HepG2 (cell line): ENCODE data around the gene DALRD3. TPM values are rescaled to one million over a fixed set of nuclear protein-coding genes. Genes with fewer than 3 reads are reported as not detected.

ENCODE experiments used
- AHR ChIP-seq: IDR thresholded peaks from 2 replicates; pipeline ENCODE4 v1.6.1; 2018; ENCODE audit warnings: missing genetic modification reagents, missing compliant biosample characterization
- CENPX ChIP-seq: sonication (generic); formaldehyde crosslinking; IDR thresholded peaks from 2 replicates; pipeline ENCODE4 v1.9.0; 2021; ENCODE audit warnings: mild to moderate bottlenecking, missing genetic modification reagents, moderate library complexity
- NFIB ChIP-seq: sonication (generic); formaldehyde crosslinking; IDR thresholded peaks from 2 replicates; pipeline ENCODE4 v1.9.0; 2021; ENCODE audit warnings: missing genetic modification reagents, mild to moderate bottlenecking, borderline replicate concordance
- RELA ChIP-seq: sonication (generic); formaldehyde crosslinking; IDR thresholded peaks from 2 replicates; pipeline ENCODE4 v1.4.0; 2020; ENCODE audit warnings: missing genetic modification reagents
- SIX4 ChIP-seq: sonication (generic); formaldehyde crosslinking; IDR thresholded peaks from 2 replicates; pipeline ENCODE4 v1.4.0; 2020; ENCODE audit warnings: missing genetic modification reagents
- SP2 ChIP-seq: sonication (generic); formaldehyde crosslinking; IDR thresholded peaks from 2 replicates; pipeline ENCODE4 v1.5.1; 2020; ENCODE audit warnings: mild to moderate bottlenecking, missing genetic modification reagents
- SRSF4 ChIP-seq: fragments of 200-400 bp; formaldehyde crosslinking; IDR thresholded peaks from one replicate; pipeline ENCODE4 v1.6.1; 2018; ENCODE audit warnings: mild to moderate bottlenecking, low read depth, low read length, moderate library complexity; ENCODE audit not compliant: poor library complexity, severe bottlenecking
- TEAD3 ChIP-seq: optimal IDR thresholded peaks from 2 replicates; pipeline ENCODE3; 2016; ENCODE audit warnings: borderline replicate concordance
- ZMAT3 ChIP-seq: sonication (generic); formaldehyde crosslinking; conservative IDR thresholded peaks from 2 replicates; pipeline ENCODE4 v1.7.0; 2021; ENCODE audit warnings: missing genetic modification reagents
- ZNF75D ChIP-seq: sonication (generic); formaldehyde crosslinking; IDR thresholded peaks from 2 replicates; pipeline ENCODE4 v1.8.1; 2023; ENCODE audit warnings: missing genetic modification reagents, mild to moderate bottlenecking, borderline replicate concordance
- polyA plus RNA-seq, 8 experiments: library from polyadenylated mRNA; depleted of rRNA in 3 of 8; stranded (reverse) in 7 of 8; unstranded in 1 of 8; fragments of >200 nt; fragmentation: Illumina TruSeq in 4 of 8; extraction: Trizol in 4 of 8; gene quantifications; 2 replicates each; pipeline versions ENCODE4 v1.2.1 to v1.2.3, GENCODE V29; 2011 to 2016; ENCODE audit warnings: low read depth in 4 of 8, missing spikeins in 1 of 8, mixed read lengths in 1 of 8; ENCODE audit not compliant: insufficient read depth in 1 of 8
- total RNA-seq, 5 experiments: library from RNA; depleted of rRNA; stranded (reverse); fragments of >200 nt; fragmentation: Illumina TruSeq; extraction: Trizol; gene quantifications; 2 replicates each; pipeline ENCODE4 v1.2.3, GENCODE V29; 2016; ENCODE audit warnings: low read depth in 1 of 5
- TF ChIP-seq, protein P1 (sequence below): IDR thresholded peaks from 2 replicates; pipeline ENCODE4 v1.6.1; 2016; ENCODE audit warnings: low read depth, missing genetic modification reagents, missing compliant biosample characterization
- TF ChIP-seq, protein P2 (sequence below): sonication (generic); formaldehyde crosslinking; IDR thresholded peaks from 2 replicates; pipeline ENCODE4 v1.4.0; 2020; ENCODE audit warnings: missing genetic modification reagents, borderline replicate concordance
- TF ChIP-seq, protein P3 (sequence below): IDR thresholded peaks from 2 replicates; pipeline ENCODE4 v1.6.1; 2016; ENCODE audit warnings: low read depth, borderline replicate concordance
- TF ChIP-seq, protein P4 (sequence below): sonication (generic); formaldehyde crosslinking; IDR thresholded peaks from 2 replicates; pipeline ENCODE4 v1.4.0; 2020; ENCODE audit warnings: missing genetic modification reagents
- TF ChIP-seq, protein P5 (sequence below): sonication (generic); formaldehyde crosslinking; IDR thresholded peaks from 2 replicates; pipeline ENCODE4 v1.5.1; 2020; ENCODE audit warnings: missing genetic modification reagents, mild to moderate bottlenecking, borderline replicate concordance

DALRD3 gene
- total and polyA plus RNA-seq, 2 of the 13 experiments (the other 11 are each of a cell fraction or from before 2014, with no cell fraction given) = 19.9 to 36.5 TPM

DNA sequence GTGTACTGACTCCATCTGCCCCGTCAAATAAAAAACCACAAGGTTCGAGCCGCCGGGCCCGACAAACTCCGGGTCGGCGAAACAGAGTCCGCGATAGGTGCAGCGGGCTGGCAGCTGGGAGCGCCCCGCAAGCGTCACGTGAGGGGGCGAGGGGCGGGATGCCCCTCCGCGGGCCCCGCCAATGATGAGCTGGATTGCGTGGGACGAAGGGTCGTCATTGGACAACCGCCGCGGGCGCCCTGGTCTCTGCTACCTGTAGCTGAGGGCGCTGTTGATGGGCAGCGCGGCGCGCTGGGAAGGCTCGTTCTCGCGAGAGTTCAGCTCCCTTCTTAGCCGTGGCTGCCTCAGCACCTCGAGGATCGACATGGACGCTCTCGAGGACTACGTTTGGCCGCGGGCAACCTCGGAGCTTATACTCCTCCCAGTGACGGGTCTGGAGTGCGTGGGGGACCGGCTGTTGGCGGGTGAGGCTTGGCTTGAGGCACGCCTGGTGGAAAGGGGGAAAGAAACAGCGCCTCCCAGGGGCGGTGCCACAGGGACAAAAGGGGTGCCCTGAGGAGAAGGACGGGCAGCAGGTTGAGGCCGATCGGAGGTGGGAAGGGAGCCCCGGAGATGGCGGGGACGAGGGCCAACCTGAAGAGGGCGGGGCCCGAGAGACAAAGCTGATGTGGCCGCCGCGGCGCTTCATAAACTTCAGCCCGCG is 11.2 kb downstream of the DALRD3 start, which contains the start of gene WDR6 (continued):
- TF ChIP-seq, protein P1, sequence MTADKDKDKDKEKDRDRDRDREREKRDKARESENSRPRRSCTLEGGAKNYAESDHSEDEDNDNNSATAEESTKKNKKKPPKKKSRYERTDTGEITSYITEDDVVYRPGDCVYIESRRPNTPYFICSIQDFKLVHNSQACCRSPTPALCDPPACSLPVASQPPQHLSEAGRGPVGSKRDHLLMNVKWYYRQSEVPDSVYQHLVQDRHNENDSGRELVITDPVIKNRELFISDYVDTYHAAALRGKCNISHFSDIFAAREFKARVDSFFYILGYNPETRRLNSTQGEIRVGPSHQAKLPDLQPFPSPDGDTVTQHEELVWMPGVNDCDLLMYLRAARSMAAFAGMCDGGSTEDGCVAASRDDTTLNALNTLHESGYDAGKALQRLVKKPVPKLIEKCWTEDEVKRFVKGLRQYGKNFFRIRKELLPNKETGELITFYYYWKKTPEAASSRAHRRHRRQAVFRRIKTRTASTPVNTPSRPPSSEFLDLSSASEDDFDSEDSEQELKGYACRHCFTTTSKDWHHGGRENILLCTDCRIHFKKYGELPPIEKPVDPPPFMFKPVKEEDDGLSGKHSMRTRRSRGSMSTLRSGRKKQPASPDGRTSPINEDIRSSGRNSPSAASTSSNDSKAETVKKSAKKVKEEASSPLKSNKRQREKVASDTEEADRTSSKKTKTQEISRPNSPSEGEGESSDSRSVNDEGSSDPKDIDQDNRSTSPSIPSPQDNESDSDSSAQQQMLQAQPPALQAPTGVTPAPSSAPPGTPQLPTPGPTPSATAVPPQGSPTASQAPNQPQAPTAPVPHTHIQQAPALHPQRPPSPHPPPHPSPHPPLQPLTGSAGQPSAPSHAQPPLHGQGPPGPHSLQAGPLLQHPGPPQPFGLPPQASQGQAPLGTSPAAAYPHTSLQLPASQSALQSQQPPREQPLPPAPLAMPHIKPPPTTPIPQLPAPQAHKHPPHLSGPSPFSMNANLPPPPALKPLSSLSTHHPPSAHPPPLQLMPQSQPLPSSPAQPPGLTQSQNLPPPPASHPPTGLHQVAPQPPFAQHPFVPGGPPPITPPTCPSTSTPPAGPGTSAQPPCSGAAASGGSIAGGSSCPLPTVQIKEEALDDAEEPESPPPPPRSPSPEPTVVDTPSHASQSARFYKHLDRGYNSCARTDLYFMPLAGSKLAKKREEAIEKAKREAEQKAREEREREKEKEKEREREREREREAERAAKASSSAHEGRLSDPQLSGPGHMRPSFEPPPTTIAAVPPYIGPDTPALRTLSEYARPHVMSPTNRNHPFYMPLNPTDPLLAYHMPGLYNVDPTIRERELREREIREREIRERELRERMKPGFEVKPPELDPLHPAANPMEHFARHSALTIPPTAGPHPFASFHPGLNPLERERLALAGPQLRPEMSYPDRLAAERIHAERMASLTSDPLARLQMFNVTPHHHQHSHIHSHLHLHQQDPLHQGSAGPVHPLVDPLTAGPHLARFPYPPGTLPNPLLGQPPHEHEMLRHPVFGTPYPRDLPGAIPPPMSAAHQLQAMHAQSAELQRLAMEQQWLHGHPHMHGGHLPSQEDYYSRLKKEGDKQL (CRISPR knock-in tag) = no peak
- TF ChIP-seq, protein P2, sequence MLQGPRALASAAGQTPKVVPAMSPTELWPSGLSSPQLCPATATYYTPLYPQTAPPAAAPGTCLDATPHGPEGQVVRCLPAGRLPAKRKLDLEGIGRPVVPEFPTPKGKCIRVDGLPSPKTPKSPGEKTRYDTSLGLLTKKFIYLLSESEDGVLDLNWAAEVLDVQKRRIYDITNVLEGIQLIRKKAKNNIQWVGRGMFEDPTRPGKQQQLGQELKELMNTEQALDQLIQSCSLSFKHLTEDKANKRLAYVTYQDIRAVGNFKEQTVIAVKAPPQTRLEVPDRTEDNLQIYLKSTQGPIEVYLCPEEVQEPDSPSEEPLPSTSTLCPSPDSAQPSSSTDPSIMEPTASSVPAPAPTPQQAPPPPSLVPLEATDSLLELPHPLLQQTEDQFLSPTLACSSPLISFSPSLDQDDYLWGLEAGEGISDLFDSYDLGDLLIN (CRISPR knock-in tag) = peak; percentile 61; the same call in 1 of the 2 replicates
- TF ChIP-seq, protein P3, sequence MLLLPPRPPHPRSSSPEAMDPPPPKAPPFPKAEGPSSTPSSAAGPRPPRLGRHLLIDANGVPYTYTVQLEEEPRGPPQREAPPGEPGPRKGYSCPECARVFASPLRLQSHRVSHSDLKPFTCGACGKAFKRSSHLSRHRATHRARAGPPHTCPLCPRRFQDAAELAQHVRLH (CRISPR knock-in tag) = 0 out of 2 replicates have a peak, but pooled peaks have one; percentile 20
- TF ChIP-seq CENPX (CRISPR knock-in tag) (no peak), ZNF75D (no peak), SIX4 (CRISPR knock-in tag) (no peak), TEAD3 (CRISPR knock-in tag) (no peak), SRSF4 (no peak), SP2 (CRISPR knock-in tag) (peak; percentile 94), AHR (CRISPR knock-in tag) (no peak), ZMAT3 (CRISPR knock-in tag) (0 out of 2 replicates have a peak, but pooled peaks have one; percentile 58), RELA (CRISPR knock-in tag) (no peak), NFIB (no peak)
- TF ChIP-seq, protein P4, sequence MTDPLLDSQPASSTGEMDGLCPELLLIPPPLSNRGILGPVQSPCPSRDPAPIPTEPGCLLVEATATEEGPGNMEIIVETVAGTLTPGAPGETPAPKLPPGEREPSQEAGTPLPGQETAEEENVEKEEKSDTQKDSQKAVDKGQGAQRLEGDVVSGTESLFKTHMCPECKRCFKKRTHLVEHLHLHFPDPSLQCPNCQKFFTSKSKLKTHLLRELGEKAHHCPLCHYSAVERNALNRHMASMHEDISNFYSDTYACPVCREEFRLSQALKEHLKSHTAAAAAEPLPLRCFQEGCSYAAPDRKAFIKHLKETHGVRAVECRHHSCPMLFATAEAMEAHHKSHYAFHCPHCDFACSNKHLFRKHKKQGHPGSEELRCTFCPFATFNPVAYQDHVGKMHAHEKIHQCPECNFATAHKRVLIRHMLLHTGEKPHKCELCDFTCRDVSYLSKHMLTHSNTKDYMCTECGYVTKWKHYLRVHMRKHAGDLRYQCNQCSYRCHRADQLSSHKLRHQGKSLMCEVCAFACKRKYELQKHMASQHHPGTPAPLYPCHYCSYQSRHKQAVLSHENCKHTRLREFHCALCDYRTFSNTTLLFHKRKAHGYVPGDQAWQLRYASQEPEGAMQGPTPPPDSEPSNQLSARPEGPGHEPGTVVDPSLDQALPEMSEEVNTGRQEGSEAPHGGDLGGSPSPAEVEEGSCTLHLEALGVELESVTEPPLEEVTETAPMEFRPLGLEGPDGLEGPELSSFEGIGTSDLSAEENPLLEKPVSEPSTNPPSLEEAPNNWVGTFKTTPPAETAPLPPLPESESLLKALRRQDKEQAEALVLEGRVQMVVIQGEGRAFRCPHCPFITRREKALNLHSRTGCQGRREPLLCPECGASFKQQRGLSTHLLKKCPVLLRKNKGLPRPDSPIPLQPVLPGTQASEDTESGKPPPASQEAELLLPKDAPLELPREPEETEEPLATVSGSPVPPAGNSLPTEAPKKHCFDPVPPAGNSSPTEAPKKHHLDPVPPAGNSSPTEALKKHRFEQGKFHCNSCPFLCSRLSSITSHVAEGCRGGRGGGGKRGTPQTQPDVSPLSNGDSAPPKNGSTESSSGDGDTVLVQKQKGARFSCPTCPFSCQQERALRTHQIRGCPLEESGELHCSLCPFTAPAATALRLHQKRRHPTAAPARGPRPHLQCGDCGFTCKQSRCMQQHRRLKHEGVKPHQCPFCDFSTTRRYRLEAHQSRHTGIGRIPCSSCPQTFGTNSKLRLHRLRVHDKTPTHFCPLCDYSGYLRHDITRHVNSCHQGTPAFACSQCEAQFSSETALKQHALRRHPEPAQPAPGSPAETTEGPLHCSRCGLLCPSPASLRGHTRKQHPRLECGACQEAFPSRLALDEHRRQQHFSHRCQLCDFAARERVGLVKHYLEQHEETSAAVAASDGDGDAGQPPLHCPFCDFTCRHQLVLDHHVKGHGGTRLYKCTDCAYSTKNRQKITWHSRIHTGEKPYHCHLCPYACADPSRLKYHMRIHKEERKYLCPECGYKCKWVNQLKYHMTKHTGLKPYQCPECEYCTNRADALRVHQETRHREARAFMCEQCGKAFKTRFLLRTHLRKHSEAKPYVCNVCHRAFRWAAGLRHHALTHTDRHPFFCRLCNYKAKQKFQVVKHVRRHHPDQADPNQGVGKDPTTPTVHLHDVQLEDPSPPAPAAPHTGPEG = peak; percentile 96
- TF ChIP-seq, protein P5, sequence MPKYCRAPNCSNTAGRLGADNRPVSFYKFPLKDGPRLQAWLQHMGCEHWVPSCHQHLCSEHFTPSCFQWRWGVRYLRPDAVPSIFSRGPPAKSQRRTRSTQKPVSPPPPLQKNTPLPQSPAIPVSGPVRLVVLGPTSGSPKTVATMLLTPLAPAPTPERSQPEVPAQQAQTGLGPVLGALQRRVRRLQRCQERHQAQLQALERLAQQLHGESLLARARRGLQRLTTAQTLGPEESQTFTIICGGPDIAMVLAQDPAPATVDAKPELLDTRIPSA (CRISPR knock-in tag) = peak; percentile 17; the same call in 1 of the 2 replicates
